NCI-H510A (cell line): ENCODE results near the gene PKN2.
"Not testable (repeated sequence)": the region's sequence is repeated elsewhere in the genome, so short reads cannot be mapped to it uniquely, and the experiment has no call there.

Experiments used
- DNase-seq: peaks from one replicate; lab custom pipeline; 2025; lab: John Stamatoyannopoulos, UW

The PKN2 gene

GRCh38 chr1:88791192-88791591, 107.1 kb downstream of the PKN2 start:
- no peak for DNase-seq

GRCh38 chr1:88799491-88799890, 115.4 kb downstream of the PKN2 start:
- no peak for DNase-seq

- no peak for DNase-seq
These were observed 116.4 kb downstream of the PKN2 start for GRCh38 chr1:88800382-88801051.

DNA sequence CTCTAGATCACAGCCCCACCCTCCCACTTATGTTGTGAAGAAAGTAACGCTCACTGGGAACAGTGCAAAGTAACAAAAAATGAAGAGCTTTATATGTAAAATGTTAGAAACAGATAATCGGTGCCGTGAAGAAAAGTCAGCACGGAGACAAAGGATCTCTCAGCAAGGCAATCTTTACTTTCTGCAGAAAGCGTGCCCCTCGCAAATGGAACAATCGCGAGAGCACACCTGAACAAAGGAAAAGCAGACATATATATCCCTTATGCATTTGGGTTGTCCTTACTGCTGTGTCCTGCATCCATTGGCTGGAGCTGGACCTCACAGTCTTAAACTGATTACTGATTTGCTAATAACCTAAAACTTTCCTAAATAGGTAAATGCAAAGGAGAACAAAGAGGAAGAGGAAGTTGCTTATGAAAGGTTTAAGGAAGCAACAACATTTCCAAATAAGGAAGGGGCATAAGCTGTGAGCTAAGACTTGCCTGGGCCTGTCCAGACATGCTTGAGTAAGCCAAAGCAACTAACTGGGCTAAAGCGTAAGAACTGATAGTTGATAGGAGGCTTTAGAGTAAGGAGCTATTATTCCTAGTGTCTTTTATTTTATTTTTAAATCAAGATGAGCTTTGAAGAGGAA, 117.6 kb downstream of the PKN2 start:
- no peak for DNase-seq

DNA sequence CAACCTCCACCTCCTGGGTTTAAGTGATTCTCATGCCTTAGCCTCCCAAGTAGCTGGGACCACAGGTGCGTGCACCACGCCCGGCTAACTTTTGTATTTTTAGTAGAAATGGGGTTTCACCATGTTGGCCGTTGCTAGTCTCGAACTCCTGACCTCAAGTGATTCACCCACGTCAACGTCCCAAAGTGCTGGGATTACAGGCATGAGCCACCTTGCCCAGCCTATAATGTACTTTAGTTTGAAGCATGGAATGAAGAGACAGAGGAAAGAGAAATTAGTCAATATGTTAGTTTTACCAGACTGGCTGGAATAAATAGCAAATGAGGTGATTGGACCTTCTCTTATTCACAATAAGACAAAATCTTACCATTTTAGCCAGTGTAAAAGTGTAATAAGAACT, 118.3 kb downstream of the PKN2 start:
- DNase-seq = no peak

GRCh38 chr1:88802950-88803349, 118.9 kb downstream of the PKN2 start:
- no peak for DNase-seq

GRCh38 chr1:88803444-88803843, 119.4 kb downstream of the PKN2 start:
- DNase-seq = no peak

DNA sequence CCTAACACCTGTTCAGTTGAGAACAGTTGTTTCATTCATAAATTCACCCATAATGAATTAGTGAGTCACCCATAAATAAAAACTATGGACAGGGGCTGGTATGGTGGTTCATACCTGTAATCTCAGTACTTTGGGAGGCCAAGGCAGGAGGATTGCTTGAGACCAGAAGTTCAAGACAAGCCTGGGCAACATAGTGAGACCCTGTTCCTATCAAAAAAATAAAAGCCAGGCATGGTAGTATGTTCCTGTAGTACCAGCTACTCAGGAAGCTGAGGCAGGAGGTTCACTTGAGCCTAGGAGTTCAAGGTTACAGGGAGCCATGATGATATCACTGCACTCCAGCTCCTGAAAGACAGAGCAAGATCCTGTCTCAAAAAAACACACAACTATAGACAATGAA, 128.3 kb downstream of the PKN2 start:
- no peak for DNase-seq

DNA sequence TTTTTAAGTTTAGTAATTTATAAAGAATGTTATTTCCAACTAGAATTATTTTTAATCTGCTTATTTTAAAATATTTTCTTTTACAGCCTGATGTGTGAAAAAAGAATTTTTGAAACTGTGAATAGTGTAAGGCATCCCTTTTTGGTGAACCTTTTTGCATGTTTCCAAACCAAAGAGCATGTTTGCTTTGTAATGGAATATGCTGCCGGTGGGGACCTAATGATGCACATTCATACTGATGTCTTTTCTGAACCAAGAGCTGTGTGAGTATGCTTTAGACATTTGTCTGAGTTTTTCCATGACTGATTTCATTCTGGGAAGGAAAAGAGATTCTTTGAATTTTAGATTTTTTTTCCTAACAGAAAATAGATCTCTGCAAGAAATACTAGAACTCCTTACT, 129.4 kb downstream of the PKN2 start:
- no peak for DNase-seq

- not testable (repeated sequence) for DNase-seq
These were observed 135.6 kb downstream of the PKN2 start for GRCh38 chr1:88819642-88820041.

DNA sequence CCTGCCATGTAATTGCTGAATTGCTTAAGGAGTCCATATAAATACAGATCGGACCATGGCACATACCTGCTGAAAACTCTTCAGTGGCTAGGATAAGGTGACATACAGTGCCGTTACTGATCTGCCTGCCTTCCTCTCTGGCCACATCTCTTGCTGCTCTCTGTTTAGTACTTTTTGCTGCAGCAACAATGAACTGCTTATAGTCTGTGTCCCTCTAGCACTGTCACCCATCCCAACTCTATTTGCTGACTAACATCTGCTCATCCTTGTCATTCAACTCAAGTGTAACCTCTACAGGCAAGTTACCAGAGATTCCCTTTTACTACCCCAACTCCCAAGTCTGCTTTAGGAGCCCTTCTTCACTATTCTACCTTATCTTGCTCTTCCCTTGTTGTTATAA, 141.6 kb downstream of the PKN2 start:
- peak; percentile 50 for DNase-seq

DNA sequence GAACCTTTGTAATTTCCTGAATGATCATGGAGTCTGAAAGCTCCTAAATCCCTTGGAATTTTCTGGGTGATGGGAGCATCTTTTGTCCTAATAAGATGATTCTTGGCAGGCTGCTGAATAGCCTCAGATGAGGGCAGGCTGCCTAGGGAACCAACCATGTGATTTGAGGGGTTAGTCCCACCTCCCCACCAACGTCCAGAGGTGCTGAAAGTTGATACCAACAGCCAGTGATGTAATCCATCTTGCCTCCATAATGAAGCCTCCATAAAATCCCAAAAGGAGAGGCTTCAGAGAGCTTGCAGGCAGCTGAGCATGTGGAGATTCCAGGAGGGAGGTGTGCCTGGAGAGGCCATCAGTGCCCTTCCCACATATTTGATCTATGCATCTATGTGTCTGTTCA, 163.6 kb downstream of the PKN2 start:
- DNase-seq = no peak

DNA sequence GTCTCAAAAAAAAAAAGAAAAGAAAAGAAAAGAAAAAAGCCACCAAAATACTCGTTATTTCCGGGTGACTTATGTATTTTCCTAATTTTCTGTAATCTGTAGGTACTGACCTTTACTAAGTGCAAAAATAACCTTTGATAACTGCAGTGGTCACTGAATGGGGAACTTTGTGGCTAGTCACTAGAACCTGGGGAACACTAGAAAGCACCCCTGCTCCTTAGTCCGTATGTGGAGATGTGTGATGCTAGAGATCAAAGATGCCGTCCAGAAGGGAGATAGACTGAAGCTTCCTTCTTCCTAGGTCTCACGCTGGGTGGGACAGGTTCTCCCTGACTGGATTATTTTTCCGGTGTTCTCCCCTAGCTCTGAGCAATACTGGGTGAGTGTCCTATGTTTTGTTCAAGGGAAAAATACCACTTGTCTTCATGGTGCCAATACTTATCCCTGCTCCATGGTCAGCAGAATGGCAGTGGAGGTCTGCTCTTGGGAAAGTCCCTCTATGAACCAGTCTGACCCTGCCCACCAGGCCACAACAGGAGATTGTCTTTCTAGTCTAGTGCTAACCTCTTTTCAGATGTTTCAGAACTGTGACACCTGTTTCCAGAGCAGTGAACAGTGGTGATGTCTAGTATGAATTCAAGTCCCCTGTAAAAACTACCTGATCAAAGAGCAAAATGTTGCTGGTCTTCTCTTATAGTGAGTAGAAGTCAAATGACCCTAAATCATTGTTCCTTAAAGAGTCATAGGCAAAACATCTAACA, 167.4 kb downstream of the PKN2 start:
- no peak for DNase-seq

- DNase-seq = no peak
These were observed 183.9 kb downstream of the PKN2 start for GRCh38 chr1:88867743-88868521.

DNA sequence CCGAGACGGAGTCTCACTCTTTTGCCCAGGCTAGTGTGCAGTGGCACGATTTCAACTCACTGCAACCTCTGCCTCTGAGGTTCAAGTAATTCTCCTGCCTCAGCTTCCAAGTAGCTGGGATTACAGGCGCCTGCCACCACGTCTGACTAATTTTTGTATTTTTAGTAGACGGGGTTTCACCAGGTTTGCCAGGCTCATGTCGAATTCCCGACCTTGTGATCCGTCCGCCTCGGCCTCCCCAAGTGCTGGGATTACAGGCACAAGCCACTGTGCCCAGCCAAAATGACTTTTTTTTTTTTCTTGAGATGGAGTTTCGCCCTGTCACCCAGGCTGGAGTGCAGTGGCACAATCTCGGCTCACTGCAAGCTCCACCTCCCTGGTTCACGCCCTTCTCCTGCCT, 185.6 kb downstream of the PKN2 start:
- not testable (repeated sequence) for DNase-seq

- DNase-seq = no peak
These were observed 189.8 kb downstream of the PKN2 start for GRCh38 chr1:88873737-88874349.

- no peak for DNase-seq
These were observed 191.5 kb downstream of the PKN2 start for GRCh38 chr1:88875595-88875994.

DNA sequence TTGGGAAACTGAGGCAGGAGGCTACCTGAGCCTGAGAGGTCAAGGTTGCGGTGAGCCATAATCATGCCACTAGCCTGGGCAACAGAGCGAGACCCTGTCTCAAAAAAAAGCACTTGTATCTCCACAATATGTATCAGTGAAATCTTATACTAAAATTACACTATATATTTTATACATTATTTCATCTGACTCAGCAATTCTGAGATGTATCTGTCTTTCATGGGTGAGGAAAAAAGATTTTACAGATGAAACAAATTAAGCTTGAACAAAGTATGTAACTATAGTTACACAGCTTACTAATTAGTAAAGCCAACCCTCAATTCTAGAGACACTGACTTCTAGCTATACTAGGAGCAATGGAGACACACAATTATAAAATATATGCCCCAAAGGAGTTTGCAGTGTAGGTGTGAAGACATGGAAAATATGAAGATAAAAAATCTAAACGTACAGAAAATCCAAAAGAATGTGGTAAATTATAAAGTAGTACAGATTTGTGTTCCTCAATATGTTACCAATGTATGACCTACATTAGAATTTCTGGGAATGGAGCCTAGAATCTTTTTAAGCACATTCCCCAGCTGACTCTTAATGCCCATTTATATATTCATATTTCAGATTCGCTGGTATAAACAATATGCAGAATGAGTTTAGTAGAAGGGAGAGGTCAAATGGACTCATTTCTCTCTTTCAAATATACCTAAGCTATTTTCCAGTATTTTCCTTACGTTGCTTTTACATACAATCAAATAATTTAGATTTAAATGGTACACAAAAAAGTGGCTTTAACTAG, 192.7 kb downstream of the PKN2 start:
- DNase-seq = no peak

DNA sequence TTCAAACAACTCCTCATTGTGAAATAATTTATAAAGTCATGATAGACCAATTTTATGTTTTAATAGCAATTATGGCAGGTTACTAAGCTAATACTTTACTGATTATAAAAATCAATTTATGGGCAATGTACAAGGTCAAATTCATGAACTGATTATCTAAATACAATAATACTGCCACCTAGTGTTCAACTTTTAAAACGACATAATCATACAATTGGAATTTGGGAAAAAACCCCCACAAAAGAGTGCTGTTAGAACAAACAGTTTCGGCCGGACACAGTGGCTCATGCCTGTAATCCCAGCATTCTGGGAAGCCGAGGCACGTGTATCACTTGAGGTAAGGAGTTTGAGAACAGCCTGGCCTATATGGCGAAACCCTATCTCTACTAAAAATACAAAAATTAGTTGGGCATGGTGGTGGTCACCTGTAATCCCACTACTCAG, 193.3 kb downstream of the PKN2 start:
- peak; percentile 5 for DNase-seq

- DNase-seq = no peak
These were observed 193.8 kb downstream of the PKN2 start for GRCh38 chr1:88877911-88878310.

- DNase-seq = no peak
These were observed 194.7 kb downstream of the PKN2 start for GRCh38 chr1:88878731-88879130.
